ENCODE results near the gene MCM5.

DNA sequence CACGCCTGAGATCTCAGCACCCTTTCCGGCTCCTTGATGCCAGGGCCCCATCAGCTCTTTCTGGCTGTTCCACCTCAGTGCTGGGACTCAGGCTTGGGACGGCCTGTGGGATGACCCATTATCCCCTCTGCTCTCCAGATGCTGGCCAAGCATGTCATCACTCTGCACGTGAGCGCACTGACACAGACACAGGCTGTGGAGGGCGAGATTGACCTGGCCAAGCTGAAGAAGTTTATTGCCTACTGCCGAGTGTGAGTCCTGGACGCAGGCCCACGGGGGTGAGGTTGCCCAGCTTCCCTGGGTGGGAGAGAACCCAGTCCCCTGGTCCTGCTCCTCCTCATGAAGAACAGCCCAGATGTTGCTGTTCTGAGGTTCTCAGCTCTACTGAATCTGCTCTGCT lies 17.7 kb downstream of the MCM5 start:
- TF ChIP-seq CTCF (IDR thresholded peaks at IDR 0.05; ENCODE audit: low read length), result no peak
- no peak for TF ChIP-seq EZH2 (IDR thresholded peaks at IDR 0.05; ENCODE audit: borderline replicate concordance, low read length)
